Measurements from ENCODE around the gene PPP1R1B. TPM values are rescaled to one million over a fixed set of nuclear protein-coding genes. Genes with fewer than 3 reads are reported as not detected.

The PPP1R1B gene
- total and polyA plus RNA-seq, 2 of the 4 experiments (the other 2 are of a cell fraction) = not detected

- H2AK9ac ChIP-seq (replicated peaks; ENCODE audit: low read depth, low read length, poor library complexity) = no peak overlapping the region
- H4K5ac ChIP-seq (ENCODE audit: low read depth, low read length) = no peak overlapping the region
- H3K56ac ChIP-seq (ENCODE audit: extremely low read depth, insufficient read depth, low read length) = no peak overlapping the region
- H3K4ac ChIP-seq (ENCODE audit: low read depth, low read length) = no peak overlapping the region
- peaks cover 78% of the 10 kb centered on the region for H3K27me3 ChIP-seq (ENCODE audit: control insufficient read depth, insufficient read depth, low read length)
- H4K8ac ChIP-seq (ENCODE audit: low read depth in 2 of 2, low read length in 2 of 2) = no peak overlapping the region
- DNase-seq (no peak), ATAC-seq (ENCODE audit: low read depth) (no peak)
- H3K36me3 ChIP-seq (ENCODE audit: control insufficient read depth, insufficient read depth, low read length) = no peaks in the 10 kb centered on the region
- no peak overlapping the region for H3K9ac ChIP-seq (ENCODE audit: low read depth, low read length)
- no peak overlapping the region for H2BK5ac ChIP-seq (ENCODE audit: low read depth, low read length, poor library complexity, severe bottlenecking)
- no peak overlapping the region for H2BK15ac ChIP-seq (ENCODE audit: low read depth, low read length)
- POLR2A ChIA-PET (ENCODE audit: unreplicated experiment) = no interaction called here
- no peak overlapping the region for H3K18ac ChIP-seq (ENCODE audit: low read depth, low read length)
- H3K4me2 ChIP-seq (ENCODE audit: low read depth, low read length) = no peak overlapping the region
- H3K23ac ChIP-seq (ENCODE audit: low read depth, low read length) = no peak overlapping the region
- H4K20me1 ChIP-seq (ENCODE audit: insufficient read depth, low read length) = no peaks in the 10 kb centered on the region
- H3K27ac ChIP-seq (ENCODE audit: insufficient read depth, low read length) = no peak overlapping the region
- H2AK5ac ChIP-seq (ENCODE audit: low read depth, low read length) = no peak overlapping the region
- no peak overlapping the region for H3K14ac ChIP-seq (replicated peaks; ENCODE audit: low read depth, low read length)
- H3K4me3 ChIP-seq (ENCODE audit: insufficient read depth, low read depth, low read length) = no peak overlapping the region
- no peak overlapping the region for H2BK20ac ChIP-seq (ENCODE audit: low read depth, low read length)
- no peak overlapping the region for H2AFZ ChIP-seq (replicated peaks; ENCODE audit: low read length, poor library complexity)
- TF ChIP-seq MXI1 (IDR thresholded peaks at IDR 0.05; ENCODE audit: borderline replicate concordance, low read depth, low read length) (no peak), SMC3 (IDR thresholded peaks at IDR 0.05; ENCODE audit: low read depth, low read length) (no peak), RFX5 (IDR thresholded peaks at IDR 0.05; ENCODE audit: low read depth, low read length) (no peak), RAD21 (IDR thresholded peaks at IDR 0.05; ENCODE audit: low read length) (no peak)
- intact Hi-C loops (cut with micrococcal nuclease) = loop anchor here (10.0 kb wide), 1 partner anchor 357 kb away; the partner anchor contains the start of gene PSMD3
- CTCF ChIA-PET = interaction anchor here (1.1 kb wide), 1 partner anchor 77 kb away, joined by 3 read pairs; no protein-coding TSS in a partner anchor
- H4K91ac ChIP-seq (ENCODE audit: insufficient read depth, low read depth, low read length) = no peak overlapping the region
- BruUV-seq (replicated peaks) = no TSS peak
- H2BK120ac ChIP-seq (ENCODE audit: low read depth, low read length) = no peak overlapping the region
- no peaks in the 10 kb centered on the region for H3K9me1 ChIP-seq (ENCODE audit: insufficient read depth, low read length)
- in situ Hi-C loops (cut with MboI; ENCODE audit: low sequenced_read_pairs) = no loop called here
- dilution Hi-C loops (cut with HindIII; ENCODE audit: low sequenced_read_pairs, unreplicated experiment) = no loop called here
- 60% methylated on average over 3 of the region's 16 CpGs; no CpG with 5 or more reads in 1 of the 2 experiments for whole genome bisulfite sequencing, 2 experiments (ENCODE audit: extremely low coverage in 2 of 2, insufficient read length in 1 of 2)
- no peaks in the 10 kb centered on the region for H3K9me3 ChIP-seq (ENCODE audit: control insufficient read depth, insufficient read depth, low read length)
- peaks cover 3% of the 10 kb centered on the region; the same call in 1 of the 2 replicates for H3K4me1 ChIP-seq (ENCODE audit: control insufficient read depth, insufficient read depth, low read length)
- no peaks in the 10 kb centered on the region for H3K79me1 ChIP-seq (ENCODE audit: low read depth in 1 of 2, low read length in 2 of 2)
Measured at GRCh38 chr17:39627712-39628516, 1.2 kb downstream of the PPP1R1B start.
